ENCODE results near the gene CD1E. TPM values are rescaled to one million over a fixed set of nuclear protein-coding genes. Genes with fewer than 3 reads are reported as not detected.

CD1E gene
- total and polyA plus RNA-seq, 2 of the 4 experiments (the other 2 are of a cell fraction) = not detected

- H3K36me3 ChIP-seq (ENCODE audit: control insufficient read depth, insufficient read depth, low read length) = no peaks in the 10 kb centered on the region
These were observed 24.0 kb upstream of the CD1E start for GRCh38 chr1:158329733-158330132.

More at GRCh38 chr1:158329733-158330132, 24.0 kb upstream of the CD1E start:
- Histone ChIP-seq H4K91ac (ENCODE audit: insufficient read depth, low read depth, low read length) (no peak overlapping the region), H2AK9ac (replicated peaks; ENCODE audit: low read depth, low read length, poor library complexity) (no peak overlapping the region), H2BK5ac (ENCODE audit: low read depth, low read length, poor library complexity, severe bottlenecking) (no peak overlapping the region), H3K27me3 (ENCODE audit: control insufficient read depth, insufficient read depth, low read length) (no peaks in the 10 kb centered on the region), H4K8ac (ENCODE audit: low read depth in 2 of 2, low read length in 2 of 2) (no peak overlapping the region), H3K9me3 (ENCODE audit: control insufficient read depth, insufficient read depth, low read length) (peaks cover 3% of the 10 kb centered on the region; the same call in 1 of the 2 replicates), H3K4ac (ENCODE audit: low read depth, low read length) (no peak overlapping the region), H4K20me1 (ENCODE audit: insufficient read depth, low read length) (no peaks in the 10 kb centered on the region), H3K9ac (ENCODE audit: low read depth, low read length) (no peak overlapping the region), H3K4me1 (ENCODE audit: control insufficient read depth, insufficient read depth, low read length) (no peaks in the 10 kb centered on the region), H2AK5ac (ENCODE audit: low read depth, low read length) (no peak overlapping the region), H4K5ac (ENCODE audit: low read depth, low read length) (no peak overlapping the region), H3K56ac (ENCODE audit: extremely low read depth, insufficient read depth, low read length) (no peak overlapping the region), H3K4me3 (ENCODE audit: insufficient read depth, low read depth, low read length) (no peak overlapping the region), H3K18ac (ENCODE audit: low read depth, low read length) (no peak overlapping the region), H2BK20ac (ENCODE audit: low read depth, low read length) (no peak overlapping the region), H3K79me1 (ENCODE audit: low read depth in 1 of 2, low read length in 2 of 2) (no peaks in the 10 kb centered on the region), H3K4me2 (ENCODE audit: low read depth, low read length) (no peak overlapping the region), H3K9me1 (ENCODE audit: insufficient read depth, low read length) (no peaks in the 10 kb centered on the region), H3K27ac (ENCODE audit: insufficient read depth, low read length) (no peak overlapping the region), H2BK120ac (ENCODE audit: low read depth, low read length) (no peak overlapping the region), H2BK15ac (ENCODE audit: low read depth, low read length) (no peak overlapping the region), H2AFZ (replicated peaks; ENCODE audit: low read length, poor library complexity) (no peak overlapping the region), H3K14ac (replicated peaks; ENCODE audit: low read depth, low read length) (no peak overlapping the region), H3K23ac (ENCODE audit: low read depth, low read length) (no peak overlapping the region)
- BruUV-seq (replicated peaks) = no TSS peak
- in situ Hi-C loops (cut with MboI; ENCODE audit: low sequenced_read_pairs) (no loop called here), dilution Hi-C loops (cut with HindIII; ENCODE audit: low sequenced_read_pairs, unreplicated experiment) (no loop called here), intact Hi-C loops (cut with micrococcal nuclease) (no loop called here)
- TF ChIP-seq CTCF (conservative IDR thresholded peaks at IDR 0.05; ENCODE audit: low read depth, low read length) = no peak
- TF ChIP-seq MXI1 (IDR thresholded peaks at IDR 0.05; ENCODE audit: borderline replicate concordance, low read depth, low read length) = no peak
- no peak for TF ChIP-seq BHLHE40 (IDR thresholded peaks at IDR 0.05; ENCODE audit: low read depth, low read length)
- no peak for TF ChIP-seq FOS (IDR thresholded peaks at IDR 0.05; ENCODE audit: low read depth, low read length)
- TF ChIP-seq RAD21 (IDR thresholded peaks at IDR 0.05; ENCODE audit: low read length) = no peak
- no peak for TF ChIP-seq MAZ (IDR thresholded peaks at IDR 0.05; ENCODE audit: borderline replicate concordance, low read depth, low read length)
- TF ChIP-seq USF2 (IDR thresholded peaks at IDR 0.05; ENCODE audit: low read depth, low read length) = no peak
- no peak for TF ChIP-seq RFX5 (IDR thresholded peaks at IDR 0.05; ENCODE audit: low read depth, low read length)
- TF ChIP-seq SMC3 (IDR thresholded peaks at IDR 0.05; ENCODE audit: low read depth, low read length) = no peak
- TF ChIP-seq CHD1 (IDR thresholded peaks at IDR 0.05; ENCODE audit: low read depth, low read length) = no peak
- no peak for TF ChIP-seq ELK1 (IDR thresholded peaks at IDR 0.05; ENCODE audit: borderline replicate concordance, low read depth, low read length)
- TF ChIP-seq RCOR1 (IDR thresholded peaks at IDR 0.05; ENCODE audit: insufficient replicate concordance, low read length) = no peak
- TF ChIP-seq POLR2A (IDR thresholded peaks at IDR 0.05; ENCODE audit: low read depth, low read length) = no peak
- TF ChIP-seq CEBPB (IDR thresholded peaks at IDR 0.05; ENCODE audit: low read depth, low read length) = no peak
- no peak for TF ChIP-seq MAFK (IDR thresholded peaks at IDR 0.05; ENCODE audit: low read depth, low read length)
- no peak for TF ChIP-seq NFE2L2 (IDR thresholded peaks at IDR 0.05; ENCODE audit: low read depth, low read length)
- ATAC-seq (ENCODE audit: low read depth) (no peak), DNase-seq (no peak)
- WGBS, 2 experiments (ENCODE audit: extremely low coverage in 2 of 2, insufficient read length in 1 of 2) = no CpG with 5 or more reads among the region's 3 CpGs
- ChIA-PET CTCF (no interaction called here), POLR2A (ENCODE audit: unreplicated experiment) (no interaction called here)

Measured in IMR-90 (cell line).